ENCODE measurements around the gene MGAT4C.

- TF ChIP-seq, protein P1, sequence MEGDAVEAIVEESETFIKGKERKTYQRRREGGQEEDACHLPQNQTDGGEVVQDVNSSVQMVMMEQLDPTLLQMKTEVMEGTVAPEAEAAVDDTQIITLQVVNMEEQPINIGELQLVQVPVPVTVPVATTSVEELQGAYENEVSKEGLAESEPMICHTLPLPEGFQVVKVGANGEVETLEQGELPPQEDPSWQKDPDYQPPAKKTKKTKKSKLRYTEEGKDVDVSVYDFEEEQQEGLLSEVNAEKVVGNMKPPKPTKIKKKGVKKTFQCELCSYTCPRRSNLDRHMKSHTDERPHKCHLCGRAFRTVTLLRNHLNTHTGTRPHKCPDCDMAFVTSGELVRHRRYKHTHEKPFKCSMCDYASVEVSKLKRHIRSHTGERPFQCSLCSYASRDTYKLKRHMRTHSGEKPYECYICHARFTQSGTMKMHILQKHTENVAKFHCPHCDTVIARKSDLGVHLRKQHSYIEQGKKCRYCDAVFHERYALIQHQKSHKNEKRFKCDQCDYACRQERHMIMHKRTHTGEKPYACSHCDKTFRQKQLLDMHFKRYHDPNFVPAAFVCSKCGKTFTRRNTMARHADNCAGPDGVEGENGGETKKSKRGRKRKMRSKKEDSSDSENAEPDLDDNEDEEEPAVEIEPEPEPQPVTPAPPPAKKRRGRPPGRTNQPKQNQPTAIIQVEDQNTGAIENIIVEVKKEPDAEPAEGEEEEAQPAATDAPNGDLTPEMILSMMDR (IDR thresholded peaks at IDR 0.05) = no peak
- no peak for TF ChIP-seq POLR2A (IDR thresholded peaks at IDR 0.05)
Measured at GRCh38 chr12:86290615-86291014, 34.4 kb upstream of the MGAT4C start.

All from tibial nerve (tissue), 3 donors.